ENCODE measurements around the gene CCDC148. TPM values are rescaled to one million over a fixed set of nuclear protein-coding genes. Genes with fewer than 3 reads are reported as not detected.

Gene CCDC148
- total and polyA plus RNA-seq, 2 experiments from 2014 or later = 1.2 to 1.8 TPM

- no peak for TF ChIP-seq ETS1 (IDR thresholded peaks at IDR 0.05)
- TF ChIP-seq NANOG (IDR thresholded peaks at IDR 0.05; ENCODE audit: borderline replicate concordance) = no peak
- TF ChIP-seq EZH2phosphoT487 (IDR thresholded peaks at IDR 0.05; ENCODE audit: unreplicated experiment) = no peak
- no peak for TF ChIP-seq ZNF114 (CRISPR knock-in tag; IDR thresholded peaks at IDR 0.05)
Observed at GRCh38 chr2:158131919-158132566, 324.5 kb downstream of the CCDC148 start (continued).

- H3K9me2 ChIP-seq (ENCODE audit: insufficient read depth) = peaks cover 4% of the 10 kb centered on the region; the same call in 1 of the 2 replicates
- H3K4me1 Mint-ChIP-seq = peaks cover 13% of the 10 kb centered on the region
- H3F3A ChIP-seq (replicated peaks; ENCODE audit: low read depth) = no peaks in the 10 kb centered on the region
- peaks cover 12% of the 10 kb centered on the region for H3K4me1 ChIP-seq (ENCODE audit: insufficient read depth)
- H3K27ac ChIP-seq (ENCODE audit: low read depth) = no peak overlapping the region
- H4K20me1 ChIP-seq (replicated peaks; ENCODE audit: insufficient read depth) = no peaks in the 10 kb centered on the region
- H3K4me3 Mint-ChIP-seq = no peak overlapping the region
- no peaks in the 10 kb centered on the region for H3K27me3 ChIP-seq (ENCODE audit: insufficient read depth)
- TF ChIP-seq ZNF331 (CRISPR knock-in tag; IDR thresholded peaks at IDR 0.05; ENCODE audit: low read depth) = no peak
- TF ChIP-seq POLR2AphosphoS5 (IDR thresholded peaks at IDR 0.05; ENCODE audit: low read depth) = no peak
- TF ChIP-seq JUNB (IDR thresholded peaks at IDR 0.05; ENCODE audit: unreplicated experiment) = no peak
- no peak for TF ChIP-seq NANOG (IDR thresholded peaks at IDR 0.05; ENCODE audit: borderline replicate concordance)
- no peak for TF ChIP-seq ZNF114 (CRISPR knock-in tag; IDR thresholded peaks at IDR 0.05)
- TF ChIP-seq ETS1 (IDR thresholded peaks at IDR 0.05) = no peak
- no peak for TF ChIP-seq STAT1 (IDR thresholded peaks at IDR 0.05; ENCODE audit: unreplicated experiment)
- no peak for TF ChIP-seq CTCF (conservative IDR thresholded peaks at IDR 0.05; ENCODE audit: low read depth in 2 of 2)
- TF ChIP-seq ZNF462 (CRISPR knock-in tag; IDR thresholded peaks at IDR 0.05) = no peak
- no peak for TF ChIP-seq EZH2phosphoT487 (IDR thresholded peaks at IDR 0.05; ENCODE audit: unreplicated experiment)
- H3K4me3 ChIP-seq = no peak overlapping the region
- H2AFZ ChIP-seq = peak overlapping the region; percentile 58; the same call in 1 of the 2 replicates
- H3K27ac Mint-ChIP-seq = no peak overlapping the region
- H3K79me2 ChIP-seq (replicated peaks; ENCODE audit: insufficient read depth) = no peaks in the 10 kb centered on the region
- no peaks in the 10 kb centered on the region for H3K27me3 Mint-ChIP-seq (ENCODE audit: insufficient read depth, low read depth, poor library complexity)
- no peaks in the 10 kb centered on the region for H3K36me3 Mint-ChIP-seq (ENCODE audit: low read depth)
- ATAC-seq = no peak
- no peak overlapping the region for H3K4me2 ChIP-seq
- no peak for DNase-seq (ENCODE audit: low spot score)
- no peaks in the 10 kb centered on the region for H3K36me3 ChIP-seq (ENCODE audit: insufficient read depth)
- H3K9me3 Mint-ChIP-seq = no peaks in the 10 kb centered on the region
Observed at GRCh38 chr2:158131483-158131912, 325.1 kb downstream of the CCDC148 start.

Measured in GM23338 (cell line).